Fibroblast of skin of left quadriceps (primary cell): ENCODE measurements around the gene CDS2.

Experiments used
- DNase-seq, 2 experiments: peaks; one replicate each; pipeline ENCODE4 v3.0.0-alpha.2; 2013; ENCODE audit warnings: low read depth in 2 of 2

Gene CDS2

DNA sequence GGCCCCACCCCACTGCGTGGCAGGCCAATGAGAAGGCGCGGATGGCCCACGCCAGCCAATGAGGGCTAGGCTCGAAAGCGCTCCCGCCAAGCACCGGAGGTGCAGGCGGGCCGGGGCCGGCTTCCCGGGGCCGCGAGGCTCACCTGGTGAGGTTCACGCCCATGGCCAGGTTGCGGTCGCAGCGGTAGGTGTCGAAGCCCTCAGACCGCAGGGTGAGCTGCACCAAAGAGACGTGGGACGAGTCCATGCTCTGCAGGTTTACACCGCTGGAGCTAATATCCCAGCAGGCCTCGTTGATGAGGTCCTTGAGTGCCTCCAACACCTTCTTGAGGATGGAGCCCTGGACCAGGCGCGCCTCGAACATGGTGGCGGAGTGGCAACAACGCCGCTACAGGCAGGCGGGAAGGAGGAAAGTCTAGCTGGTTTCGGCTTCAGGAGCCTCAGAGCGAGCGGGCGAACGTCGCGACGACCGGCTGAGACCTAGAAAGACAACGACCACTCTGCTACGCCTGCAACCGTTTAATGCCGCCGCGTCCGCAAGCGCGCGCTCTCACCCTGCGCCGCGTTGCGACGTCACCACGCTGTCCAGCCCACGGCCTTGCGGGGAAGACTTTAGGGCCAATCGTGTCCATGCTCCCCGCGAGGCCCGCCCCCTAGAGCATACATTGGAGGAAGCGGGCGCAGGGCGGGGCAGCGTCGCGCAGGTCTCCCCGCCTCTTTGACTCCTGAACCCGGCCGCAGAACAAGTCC lies 7.2 kb upstream of the CDS2 start, which contains the start of gene PCNA:
Gene PCNA, minus strand, starts transcription at position 524 of the 750 bp plus-strand sequence. Its CDS starts 160 bp downstream, at position 364.
- peak; percentile 86 to 87 for DNase-seq

DNA sequence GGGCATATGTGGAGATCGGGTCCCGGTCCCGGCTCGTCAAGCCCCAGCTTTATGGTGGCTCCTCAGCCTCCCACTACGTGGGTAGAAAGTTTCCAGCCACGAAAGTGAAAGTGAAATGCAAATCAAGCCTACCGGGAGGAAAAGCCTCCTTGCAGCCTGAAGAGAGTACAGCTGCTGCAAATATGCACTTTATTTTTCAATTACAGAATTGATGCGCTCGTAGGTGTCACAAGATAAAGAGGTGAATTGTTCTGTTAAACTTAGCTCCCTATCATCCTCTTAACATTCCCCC lies 6.7 kb upstream of the CDS2 start:
- DNase-seq: no peak

DNA sequence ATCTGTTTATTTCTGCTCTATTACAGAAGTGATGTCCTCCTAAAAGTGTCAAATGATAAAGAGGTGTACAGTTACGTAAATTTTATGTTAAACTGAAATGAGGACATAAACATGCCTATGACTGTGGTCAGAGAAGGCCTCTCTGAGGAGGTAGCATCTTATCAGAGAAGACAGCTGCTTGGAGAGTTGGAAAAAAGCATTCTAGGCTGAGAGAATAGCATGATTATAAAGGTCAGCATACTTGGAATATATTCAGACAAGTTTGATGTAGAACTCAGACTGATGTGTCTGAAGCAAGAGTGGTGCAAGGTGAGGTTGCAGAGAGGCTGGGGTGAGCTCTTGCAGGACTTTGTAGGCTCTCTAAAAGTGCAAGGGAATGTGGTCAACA lies 3.9 kb upstream of the CDS2 start:
- DNase-seq: no peak

DNA sequence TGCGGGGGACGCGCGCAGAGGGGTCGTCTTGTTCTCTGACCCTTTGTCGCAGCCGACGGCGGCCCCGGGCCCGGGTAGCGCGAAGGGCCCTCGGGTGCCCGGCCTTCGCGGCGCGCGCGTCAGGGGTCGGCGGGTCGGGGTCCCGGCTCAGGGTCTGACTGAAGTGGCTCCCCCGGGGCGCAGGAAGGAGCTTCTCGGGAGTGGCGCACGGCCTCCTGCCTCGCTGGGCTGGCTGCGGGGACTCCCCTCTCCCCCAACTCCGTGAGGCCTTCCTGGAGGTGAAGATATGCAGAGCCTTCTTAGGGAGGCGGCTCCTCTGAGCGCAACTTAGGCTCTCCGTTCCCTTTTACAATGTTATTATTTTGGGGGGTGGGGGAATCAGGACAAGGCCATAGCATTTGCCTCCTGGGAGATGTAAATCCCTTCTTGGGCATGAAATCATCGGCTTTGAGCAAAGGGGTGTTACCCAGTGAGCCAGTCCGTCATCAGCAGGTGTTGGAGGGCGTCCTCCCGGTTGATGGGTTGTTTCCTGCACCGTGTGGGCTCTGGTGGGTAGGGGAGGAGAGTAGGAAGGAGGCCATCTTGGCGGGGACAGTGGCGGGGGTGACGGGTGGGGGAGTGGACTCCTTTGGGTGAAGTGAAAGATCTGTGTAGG lies 523 bp downstream of the CDS2 start:
- DNase-seq: no peak

DNA sequence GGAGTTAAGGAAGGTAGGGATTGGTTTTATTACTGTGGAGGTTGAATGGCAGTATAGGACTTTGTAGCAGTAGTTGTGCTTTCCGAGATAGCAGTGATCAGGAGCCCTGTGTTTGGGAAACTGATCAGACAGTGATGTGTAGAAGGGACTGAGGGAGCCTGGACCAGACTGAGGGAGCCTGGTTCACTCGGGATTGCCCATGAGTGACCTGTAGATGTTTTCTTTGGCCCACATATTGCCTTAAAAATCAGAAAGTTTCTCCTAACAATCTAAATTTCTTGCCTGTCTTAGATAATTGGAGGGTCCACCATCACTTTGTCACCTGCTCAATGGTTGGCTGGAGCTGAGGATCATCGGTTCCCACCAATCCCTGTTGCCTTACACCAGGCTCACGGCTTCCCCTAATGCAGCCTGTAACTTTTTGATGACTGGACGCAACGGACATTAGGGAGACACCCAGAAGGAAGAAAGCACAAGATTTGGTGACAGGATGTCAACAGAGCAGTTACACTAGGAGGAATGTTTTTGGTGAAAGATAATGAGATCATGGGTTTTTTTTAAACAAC lies 1.1 kb downstream of the CDS2 start:
- DNase-seq: no peak

DNA sequence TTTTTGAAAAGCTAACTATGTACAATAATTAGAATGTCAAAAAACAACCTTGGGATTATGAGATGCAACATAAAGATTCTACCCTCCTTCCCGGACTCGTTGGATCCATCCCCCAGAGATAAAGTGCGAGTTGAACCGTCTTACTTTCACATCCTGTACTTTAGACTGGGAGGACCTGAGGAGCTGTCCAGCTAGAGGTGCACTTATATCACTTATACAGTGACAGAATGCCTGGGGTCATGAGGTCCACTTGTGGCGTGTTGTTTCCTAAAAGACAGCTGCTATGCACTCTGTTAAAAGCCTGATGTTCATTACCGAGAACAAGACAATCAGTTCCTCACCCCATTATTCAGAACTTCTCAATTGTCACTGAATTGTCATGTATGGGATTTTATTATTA lies 2.1 kb downstream of the CDS2 start:
- DNase-seq: no peak

DNA sequence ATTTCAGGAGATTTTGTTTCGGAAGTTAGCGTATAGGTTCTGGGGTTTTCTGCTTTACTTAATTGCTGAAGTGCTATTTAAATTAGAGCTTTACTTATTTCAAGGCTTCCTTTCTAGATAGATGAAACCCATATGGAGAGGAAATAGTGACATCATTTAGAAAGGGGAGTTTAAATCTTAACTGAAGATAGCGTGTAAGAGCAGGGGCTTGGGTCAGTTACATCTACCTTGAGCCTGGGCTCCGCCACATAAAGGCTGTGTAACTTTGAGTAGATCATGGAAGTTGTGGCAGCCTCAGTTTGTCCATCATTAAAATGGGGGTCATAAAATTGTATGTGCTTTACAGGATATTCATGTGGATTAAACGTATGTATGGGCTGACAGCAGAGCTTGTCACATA lies 4.7 kb downstream of the CDS2 start:
- no peak for DNase-seq

DNA sequence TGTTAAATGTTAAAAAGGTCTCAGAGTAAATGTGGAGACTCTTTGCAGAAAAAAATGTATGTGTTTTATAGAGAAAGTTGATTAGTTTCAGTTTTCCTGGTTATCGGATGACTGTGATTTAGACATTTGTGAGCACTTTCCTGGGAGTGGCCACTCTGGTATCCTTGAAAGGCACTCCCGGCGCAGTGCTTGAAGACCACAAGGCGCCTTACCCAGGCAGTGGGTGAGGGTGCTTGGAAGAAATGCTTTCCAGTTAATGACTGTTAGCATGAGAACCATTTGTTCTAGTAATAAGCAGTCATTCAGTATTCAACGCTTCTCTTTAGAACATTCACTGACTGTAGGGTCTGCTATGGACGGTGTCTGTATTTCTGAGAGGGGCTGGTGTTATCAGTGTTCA lies 7.2 kb downstream of the CDS2 start:
- DNase-seq: no peak

DNA sequence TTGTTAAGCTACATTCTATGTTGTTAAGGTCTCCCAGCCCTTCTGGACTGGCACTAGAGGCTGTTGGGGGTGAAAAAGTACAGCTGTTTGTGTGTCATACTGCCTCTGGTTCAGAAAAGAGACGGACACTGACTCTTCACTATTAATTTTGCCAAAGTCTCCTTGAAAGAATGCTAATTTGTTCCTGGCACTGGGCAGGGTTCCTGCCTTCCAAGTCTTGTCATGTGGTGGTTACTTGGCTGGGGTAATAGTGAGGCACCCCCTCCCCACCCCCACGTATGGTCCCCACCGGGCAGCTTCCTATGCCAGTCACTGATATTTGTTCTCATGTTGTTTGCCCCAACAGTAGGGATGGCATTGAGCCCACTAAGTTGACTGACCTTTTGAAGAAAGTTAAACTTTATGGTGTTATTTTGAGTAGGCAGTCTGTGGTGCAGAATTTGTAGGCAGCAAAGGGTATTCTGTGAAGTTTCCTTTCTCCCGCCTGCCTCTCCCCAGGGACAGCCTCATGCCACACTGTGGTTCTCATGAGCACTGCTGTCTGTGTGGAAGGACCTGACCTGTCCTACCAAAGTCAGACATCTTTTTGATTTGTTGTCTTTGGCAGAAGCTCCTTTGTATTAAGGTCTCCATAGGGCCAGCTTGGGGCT lies 8.7 kb downstream of the CDS2 start:
- no peak for DNase-seq

DNA sequence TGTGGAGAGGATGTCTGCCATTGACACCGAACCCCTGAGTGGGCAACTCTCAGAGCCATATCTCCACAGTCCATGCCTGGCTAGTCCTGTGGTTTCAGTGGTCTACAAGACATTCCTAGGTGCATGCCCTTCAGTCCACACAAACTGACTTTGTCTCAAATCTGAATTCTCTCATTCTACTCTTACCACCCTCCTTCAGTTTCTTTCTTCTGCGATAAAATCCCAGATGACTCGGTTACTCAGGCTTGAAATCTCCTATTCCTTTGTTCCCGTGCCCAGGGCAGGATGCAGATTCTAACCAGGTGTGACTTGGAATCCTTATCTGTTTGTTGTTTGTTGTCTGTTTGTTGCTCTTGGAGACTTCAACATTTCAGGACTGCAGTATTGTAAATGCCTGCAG lies 9.3 kb downstream of the CDS2 start:
- DNase-seq: no peak

DNA sequence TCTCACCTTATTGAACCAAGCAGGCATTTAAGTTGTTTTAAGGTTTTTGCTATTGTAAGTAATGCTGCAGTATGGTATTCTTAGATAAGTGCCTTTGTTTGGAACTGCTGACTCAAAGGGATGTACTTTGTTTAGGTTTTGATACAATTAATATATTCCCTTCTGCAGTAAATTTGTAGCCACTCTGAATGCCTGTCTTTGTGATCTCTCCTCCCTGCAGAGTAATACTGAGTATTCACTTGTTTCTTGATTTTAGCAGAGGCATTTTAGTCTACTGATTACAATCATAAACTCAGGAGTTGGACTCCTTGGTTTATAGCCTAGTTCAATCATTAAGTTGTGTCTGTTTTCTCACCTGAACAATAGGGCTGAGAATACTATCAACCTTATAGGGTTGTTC lies 13.4 kb downstream of the CDS2 start:
- no peak for DNase-seq

DNA sequence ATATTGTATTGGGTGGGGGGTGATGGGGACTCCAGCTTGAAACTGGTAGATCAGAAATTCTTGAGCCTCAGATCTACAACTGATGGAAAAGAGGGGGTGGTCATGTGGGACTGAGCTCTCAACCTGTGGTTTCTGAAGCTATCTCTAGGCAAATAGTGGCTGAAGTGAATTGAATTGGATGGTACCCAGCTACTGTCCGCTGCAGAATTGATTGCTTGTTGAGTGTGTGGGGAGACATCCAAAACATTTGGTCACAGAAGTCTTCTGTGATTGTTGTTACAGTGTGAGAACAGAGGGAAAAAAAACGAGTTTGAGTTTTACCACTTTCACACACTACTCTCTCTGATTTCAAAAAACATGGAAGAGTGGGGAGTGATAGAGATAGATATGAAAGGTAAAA lies 14.8 kb downstream of the CDS2 start:
- no peak for DNase-seq

DNA sequence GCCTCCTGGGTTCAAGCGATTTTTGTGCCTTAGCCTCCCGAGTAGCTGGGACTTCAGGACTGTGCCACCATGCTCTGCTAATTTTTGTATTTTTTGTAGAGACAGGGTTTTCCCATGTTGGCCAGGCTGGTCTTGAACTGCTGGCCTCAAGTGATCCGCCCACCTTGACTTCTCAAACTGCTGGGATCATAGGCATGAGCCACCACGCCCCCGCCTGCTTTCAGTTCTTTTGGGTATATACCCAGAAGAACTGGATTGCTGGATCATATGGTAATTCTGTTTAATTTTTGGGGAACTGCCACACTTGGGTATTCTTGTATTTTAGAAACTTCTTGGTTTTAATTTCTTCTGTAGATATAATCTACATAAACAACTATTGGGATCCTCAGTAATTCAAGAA lies 17.0 kb downstream of the CDS2 start:
- no peak for DNase-seq

DNA sequence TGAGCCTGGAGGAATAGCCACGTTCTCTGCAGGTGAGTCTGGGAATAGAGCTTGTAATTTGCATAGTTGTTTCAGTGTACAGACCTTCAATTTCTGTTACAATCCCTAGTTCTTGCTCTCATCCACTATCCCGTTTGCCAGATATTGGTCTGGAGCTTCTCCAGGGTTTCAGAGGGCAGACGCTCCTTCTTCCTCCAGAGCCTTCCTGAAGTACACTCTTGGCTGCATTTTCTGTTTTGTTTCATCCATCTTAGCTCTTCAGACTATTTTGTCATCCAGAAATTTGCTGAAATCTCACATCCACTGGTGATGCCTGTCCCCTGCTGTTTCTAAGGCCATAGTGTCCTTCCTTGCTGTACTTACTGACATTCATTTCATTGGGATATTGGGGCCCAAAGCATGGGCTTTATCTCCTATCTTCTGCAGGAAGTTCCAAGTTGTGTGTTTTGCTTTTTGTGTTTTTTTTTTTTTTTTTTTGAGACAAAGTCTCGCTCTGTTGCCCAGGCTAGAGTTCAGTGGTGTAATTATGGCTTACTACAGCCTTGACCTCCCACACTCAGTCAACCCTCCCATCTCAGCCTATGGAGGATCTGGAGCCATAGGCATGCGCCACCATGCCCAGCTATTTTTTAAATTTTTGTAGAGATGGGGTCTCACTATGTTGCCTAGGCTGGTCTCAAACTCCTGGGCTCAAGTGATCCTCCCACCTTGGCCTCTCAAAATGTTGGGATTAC lies 18.7 kb downstream of the CDS2 start:
- DNase-seq: no peak

DNA sequence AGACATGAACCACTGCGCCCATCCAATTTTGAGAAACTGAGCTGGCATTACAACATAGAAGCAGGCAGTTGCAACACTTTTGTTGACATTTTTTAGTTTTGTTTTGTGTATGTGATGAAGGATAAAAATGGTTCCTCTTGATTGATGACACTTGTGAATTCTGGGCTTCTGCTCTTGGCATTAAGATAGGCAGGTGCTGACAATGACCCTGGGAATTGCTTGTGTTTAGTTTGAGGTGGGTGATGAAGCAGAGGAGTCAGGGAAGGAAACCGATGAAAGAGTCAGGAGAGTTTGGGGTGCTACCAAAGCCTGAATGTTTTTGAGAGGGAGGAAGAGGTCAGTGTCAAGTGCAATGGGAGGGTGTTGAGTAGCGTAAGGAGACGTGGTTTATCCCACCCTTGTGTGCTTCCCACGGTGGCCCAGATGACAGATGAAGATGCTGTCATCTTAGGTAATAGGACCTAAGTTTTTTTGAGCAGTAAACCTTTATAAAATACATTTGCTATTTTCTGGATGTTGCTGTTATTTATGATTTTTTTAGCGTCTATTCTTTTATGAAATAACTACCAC lies 19.4 kb downstream of the CDS2 start:
- DNase-seq: no peak

DNA sequence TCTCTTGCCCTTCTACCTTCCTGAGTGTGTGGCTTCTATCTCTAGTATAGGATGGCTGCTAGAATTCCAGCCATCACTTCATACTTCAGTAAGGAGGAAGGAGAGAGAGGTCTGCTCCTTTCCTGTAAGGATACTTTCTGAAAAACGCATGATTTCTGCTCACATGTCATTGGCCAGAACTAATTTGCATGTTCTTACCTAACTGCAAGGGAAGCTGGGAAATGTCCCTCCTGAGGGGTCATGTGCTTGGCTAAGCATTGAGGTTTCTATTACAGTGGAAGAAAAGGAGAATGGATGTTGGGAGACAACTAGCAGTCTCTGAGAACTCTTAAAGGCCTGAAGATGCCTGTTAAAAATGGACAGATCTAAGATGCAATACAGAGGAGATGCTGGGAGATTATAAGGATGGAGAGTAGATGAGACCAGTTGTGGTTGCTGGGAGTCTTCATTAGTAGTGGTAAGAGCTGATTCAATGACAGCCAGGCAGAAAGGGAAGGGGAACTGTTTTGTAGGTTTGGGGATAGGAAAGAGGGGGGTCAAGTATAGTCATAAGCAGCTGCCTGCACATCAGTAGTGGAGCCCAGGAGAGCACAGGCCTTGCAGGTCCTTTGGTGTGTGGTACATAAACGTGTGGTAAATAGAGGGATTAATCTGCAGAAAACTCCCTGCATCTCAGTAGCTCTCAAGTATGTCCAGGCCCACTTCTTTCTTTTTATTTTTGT lies 20.2 kb downstream of the CDS2 start:
- no peak for DNase-seq

DNA sequence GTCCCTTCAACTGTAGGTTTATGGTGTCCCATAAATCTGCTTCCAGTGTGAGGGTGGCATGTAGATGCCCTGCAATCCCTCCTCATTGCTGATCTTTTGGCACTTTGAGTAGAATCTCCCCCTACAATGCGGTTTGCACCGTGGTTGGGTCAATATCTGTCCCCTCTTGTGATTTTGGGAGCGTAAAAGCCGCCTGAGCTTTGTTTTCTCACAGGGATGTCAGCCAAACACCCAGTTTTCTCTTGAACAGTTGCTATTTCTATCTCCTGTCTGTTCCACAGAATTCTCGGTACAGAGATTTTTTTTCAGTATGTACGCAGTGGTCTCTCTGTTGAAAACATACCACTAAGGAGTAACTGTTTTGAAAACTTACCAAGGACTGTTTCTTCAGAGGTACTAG lies 21.8 kb downstream of the CDS2 start:
- no peak for DNase-seq

DNA sequence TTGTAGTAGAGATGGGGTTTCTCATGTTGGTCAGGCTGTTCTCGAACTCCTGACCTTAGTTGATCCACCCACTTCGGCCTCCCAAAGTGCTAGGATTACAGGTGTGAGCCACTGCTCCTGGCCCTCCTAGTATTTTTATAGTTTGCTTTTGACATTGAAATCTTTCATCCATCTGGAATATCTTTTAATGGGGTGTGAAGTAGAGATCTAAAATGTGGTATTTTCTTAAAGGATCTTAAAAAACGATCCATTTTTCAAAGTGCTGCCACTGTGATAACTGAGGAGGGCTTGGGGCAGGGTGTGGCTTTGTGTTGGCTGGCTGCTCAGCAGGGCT lies 23.1 kb downstream of the CDS2 start:
- DNase-seq: no peak

DNA sequence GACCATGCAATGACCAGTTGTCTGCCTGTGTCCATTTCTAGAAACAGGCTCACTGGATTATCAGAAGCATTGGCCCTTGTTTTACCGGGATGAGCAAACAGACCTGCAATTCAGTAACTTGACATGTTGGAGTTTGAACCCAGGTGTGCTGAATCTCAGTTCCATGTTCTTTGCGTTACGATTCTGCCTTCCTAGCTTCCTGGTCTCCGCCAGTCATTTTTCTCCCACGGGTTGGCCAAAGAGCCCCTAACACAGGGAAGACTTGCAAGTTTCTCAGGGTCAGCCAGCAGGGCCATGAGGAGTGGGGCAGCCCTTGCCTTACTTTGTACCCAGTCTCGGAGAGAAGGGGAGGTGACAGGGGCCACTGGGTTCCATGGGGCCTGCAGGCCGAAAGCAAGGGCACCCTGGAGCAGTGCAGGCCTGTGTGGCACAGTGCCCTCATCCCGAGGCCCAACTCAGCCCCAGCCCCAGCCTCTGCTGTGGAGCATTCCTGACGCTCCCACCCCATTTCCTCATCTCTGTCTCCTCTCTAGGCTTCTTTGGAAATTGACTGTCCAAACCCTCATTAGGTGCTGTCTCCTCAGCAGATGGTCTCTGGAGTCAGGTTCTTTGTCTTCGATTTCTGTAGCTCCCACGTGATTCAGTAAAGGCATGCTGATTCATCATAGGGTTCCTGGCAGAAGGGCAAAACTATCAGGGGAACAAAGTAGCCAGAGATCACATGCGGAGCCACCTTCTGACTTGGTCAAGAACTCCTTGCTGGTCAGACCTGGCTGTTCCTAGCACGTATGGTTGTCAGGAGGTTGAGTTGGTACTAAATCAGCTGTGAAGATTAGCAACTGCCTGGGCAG lies 23.6 kb downstream of the CDS2 start:
- no peak for DNase-seq

DNA sequence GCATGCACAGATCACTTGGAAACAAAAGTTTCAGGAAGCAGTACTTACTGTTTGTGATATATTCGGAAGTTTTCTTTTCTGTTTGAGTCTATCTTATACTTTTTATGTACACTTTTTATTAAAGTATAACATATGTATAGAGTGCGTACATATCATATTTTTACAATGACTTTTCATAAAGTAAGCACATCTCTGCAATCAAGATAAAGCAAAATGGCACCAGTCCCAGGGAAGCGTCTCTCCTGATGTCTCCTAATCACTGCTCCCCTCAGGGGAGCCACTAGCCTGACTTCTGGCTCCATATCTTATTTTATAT lies 26.3 kb downstream of the CDS2 start:
- no peak for DNase-seq
